Measurements from ENCODE around the gene APOOL.
A peak's percentile ranks its signal among the peaks of the same experiment; 100 is the strongest.
"Not testable (repeated sequence)": the region's sequence is repeated elsewhere in the genome, so short reads cannot be mapped to it uniquely, and the experiment has no call there.

APOOL gene

DNA sequence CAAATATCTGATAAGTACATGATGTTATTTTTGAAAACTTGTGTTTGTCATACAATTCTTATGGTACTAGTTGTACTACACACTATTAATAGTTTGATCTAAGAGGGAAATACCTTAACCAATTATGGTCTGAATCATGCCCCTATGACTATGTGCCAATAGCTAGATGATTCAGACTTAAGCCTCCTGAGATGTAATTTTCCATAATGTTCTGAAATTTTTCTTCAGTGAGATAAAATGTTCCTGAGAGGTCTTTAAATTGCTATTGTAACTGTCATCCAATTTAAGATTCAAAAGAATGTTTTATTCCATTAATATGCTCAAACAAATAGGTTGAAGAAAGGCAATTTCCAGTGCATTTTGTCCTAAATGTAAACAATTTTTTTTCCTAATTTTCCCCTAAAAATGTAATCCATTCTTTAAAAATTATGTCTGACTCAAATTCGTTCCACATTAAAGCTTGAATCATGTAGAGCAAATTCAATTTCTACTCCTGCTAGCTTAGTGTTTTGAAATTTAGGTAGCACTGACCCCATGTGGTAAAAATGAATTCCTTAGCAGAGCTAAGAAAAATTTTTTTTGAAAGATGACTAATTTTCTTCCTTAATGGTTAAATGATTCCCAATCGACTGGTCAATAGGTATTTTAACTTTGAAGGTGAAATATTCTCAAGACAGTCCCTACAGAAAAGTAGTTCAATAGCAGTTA, 49.1 kb downstream of the APOOL start:
- TF ChIP-seq POU2F2 (IDR thresholded peaks at IDR 0.05; ENCODE audit: low read depth, low read length) (no peak), SPI1 (IDR thresholded peaks at IDR 0.05; ENCODE audit: low read depth, low read length) (no peak), TAF1 (IDR thresholded peaks at IDR 0.05; ENCODE audit: low read depth, low read length) (no peak), POLR2AphosphoS5 (IDR thresholded peaks at IDR 0.05; ENCODE audit: low read depth, low read length) (no peak), POLR2A (IDR thresholded peaks at IDR 0.05; ENCODE audit: low read depth, low read length) (no peak), PAX5 (IDR thresholded peaks at IDR 0.05; ENCODE audit: insufficient read depth, low read length, severe bottlenecking) (no peak)
- no peak for FAIRE-seq
- DNase-seq (ENCODE audit: insufficient read length, low spot score) = no peak

DNA sequence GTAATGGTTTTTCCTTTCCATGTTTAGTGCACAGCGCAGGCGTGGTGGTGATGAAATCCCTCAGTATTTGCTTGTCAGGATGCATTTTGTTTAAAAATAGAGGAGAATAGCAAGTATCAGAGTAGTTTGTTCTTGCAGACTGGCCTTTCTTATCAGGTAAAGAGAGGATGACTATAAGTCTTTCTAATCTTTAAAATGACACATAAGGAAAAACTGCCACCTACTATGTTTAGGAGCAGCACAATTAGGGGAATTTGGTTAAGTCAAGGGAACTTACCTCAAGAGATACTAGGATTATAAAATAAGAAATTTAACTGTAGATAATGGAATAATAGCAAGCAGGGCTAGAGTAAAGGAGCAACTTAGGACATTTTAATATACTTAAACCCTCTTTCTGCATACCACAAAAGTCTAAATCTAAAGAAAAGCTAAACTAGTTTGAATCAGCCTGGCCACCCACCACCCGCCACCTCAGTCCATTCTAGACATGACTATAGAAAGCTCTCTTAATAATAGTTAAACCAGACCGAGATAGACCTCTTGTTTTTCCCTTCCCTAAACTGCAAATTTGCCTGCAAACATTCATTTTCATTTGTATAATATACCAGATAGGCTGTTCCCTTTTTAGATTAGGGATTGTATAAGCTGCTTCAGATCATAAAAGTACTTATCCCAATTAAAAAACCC, 62.0 kb downstream of the APOOL start:
- no peak for DNase-seq (ENCODE audit: insufficient read length, low spot score)
- no peak for FAIRE-seq
- TF ChIP-seq SPI1 (IDR thresholded peaks at IDR 0.05; ENCODE audit: low read depth, low read length) (no peak), PAX5 (IDR thresholded peaks at IDR 0.05; ENCODE audit: insufficient read depth, low read length, severe bottlenecking) (no peak), POLR2A (IDR thresholded peaks at IDR 0.05; ENCODE audit: low read depth, low read length) (no peak), TAF1 (IDR thresholded peaks at IDR 0.05; ENCODE audit: low read depth, low read length) (no peak), POU2F2 (IDR thresholded peaks at IDR 0.05; ENCODE audit: low read depth, low read length) (no peak), POLR2AphosphoS5 (IDR thresholded peaks at IDR 0.05; ENCODE audit: low read depth, low read length) (no peak)

DNA sequence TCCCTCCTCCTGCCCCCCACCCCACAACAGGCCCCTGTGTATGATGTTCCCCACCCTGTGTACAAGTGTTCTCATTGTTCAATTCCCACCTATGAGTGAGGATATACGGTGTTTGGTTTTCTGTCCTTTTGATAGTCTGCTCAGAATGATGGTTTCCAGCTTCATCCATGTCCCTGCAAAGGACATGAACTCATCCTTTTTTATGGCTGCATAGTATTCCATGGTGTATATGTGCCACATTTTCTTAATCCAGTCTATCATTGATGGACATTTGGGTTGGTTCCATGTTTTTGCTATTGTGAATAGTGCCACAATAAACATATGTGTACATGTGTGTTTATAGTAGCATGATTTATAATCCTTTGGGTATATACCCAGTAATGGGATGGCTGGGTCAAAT, 73.6 kb downstream of the APOOL start:
- DNase-seq (ENCODE audit: insufficient read length, low spot score); FAIRE-seq: not testable (repeated sequence)

DNA sequence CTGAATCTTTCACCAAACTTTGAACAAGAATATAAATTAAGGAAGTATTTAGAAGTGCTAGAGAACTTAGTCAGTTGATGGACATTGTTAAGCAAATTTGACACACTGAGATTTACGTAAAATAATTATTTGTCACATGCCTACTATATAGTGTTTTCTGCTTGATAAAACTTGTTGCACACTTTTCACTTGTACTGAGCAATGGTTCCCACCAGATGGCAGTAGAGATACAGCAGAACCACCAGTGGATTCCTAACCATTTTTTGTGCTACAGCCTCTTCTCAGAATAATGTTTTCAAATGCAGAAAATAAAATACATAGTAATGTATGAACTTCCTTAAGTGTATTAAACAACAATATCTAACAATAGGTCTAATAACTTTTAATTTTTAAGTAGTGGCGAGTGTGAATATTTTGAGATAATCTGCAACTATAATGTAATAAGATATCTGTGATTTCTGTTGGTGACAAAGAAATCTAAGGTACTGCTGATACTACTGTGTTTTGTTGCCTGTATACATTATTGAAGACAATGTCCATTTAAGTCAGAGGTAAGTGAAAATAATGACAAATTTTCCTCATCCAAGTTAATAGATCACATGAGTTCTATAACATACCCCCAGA, 81.2 kb downstream of the APOOL start:
- DNase-seq (ENCODE audit: insufficient read length, low spot score) = peak; percentile 7
- TF ChIP-seq POLR2A (IDR thresholded peaks at IDR 0.05; ENCODE audit: low read depth, low read length) (no peak), POLR2AphosphoS5 (IDR thresholded peaks at IDR 0.05; ENCODE audit: low read depth, low read length) (no peak), PAX5 (IDR thresholded peaks at IDR 0.05; ENCODE audit: insufficient read depth, low read length, severe bottlenecking) (no peak), SPI1 (IDR thresholded peaks at IDR 0.05; ENCODE audit: low read depth, low read length) (no peak), TAF1 (IDR thresholded peaks at IDR 0.05; ENCODE audit: low read depth, low read length) (no peak), POU2F2 (IDR thresholded peaks at IDR 0.05; ENCODE audit: low read depth, low read length) (no peak)
- FAIRE-seq = peak; percentile 86

DNA sequence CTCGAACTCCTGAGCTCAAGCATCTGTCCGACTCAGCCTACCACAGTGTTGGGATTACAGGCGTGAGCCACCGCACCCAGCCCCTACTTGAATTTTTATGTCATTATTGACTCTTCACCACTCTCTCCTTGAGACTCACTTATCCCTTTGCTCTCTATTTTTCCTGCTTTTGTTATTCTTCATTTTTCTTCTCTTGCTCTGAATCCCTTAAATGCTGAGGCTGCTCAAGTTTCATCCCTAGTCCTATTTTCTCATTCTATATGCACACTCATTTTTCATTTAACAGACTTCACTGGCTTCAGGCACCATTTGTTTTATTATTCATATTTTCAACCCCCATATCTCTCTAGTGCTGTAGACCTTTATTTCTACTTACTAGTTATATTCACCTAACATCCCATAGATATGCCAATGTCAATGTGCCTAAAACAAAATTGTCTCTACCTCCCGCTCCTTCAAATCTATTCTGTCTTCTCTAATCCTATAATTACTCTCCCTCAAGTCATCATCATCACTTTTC, 85.7 kb downstream of the APOOL start:
- FAIRE-seq (no peak), DNase-seq (ENCODE audit: insufficient read length, low spot score) (no peak)
- TF ChIP-seq POLR2AphosphoS5 (IDR thresholded peaks at IDR 0.05; ENCODE audit: low read depth, low read length) (no peak), SPI1 (IDR thresholded peaks at IDR 0.05; ENCODE audit: low read depth, low read length) (no peak), POU2F2 (IDR thresholded peaks at IDR 0.05; ENCODE audit: low read depth, low read length) (no peak), TAF1 (IDR thresholded peaks at IDR 0.05; ENCODE audit: low read depth, low read length) (no peak)

DNA sequence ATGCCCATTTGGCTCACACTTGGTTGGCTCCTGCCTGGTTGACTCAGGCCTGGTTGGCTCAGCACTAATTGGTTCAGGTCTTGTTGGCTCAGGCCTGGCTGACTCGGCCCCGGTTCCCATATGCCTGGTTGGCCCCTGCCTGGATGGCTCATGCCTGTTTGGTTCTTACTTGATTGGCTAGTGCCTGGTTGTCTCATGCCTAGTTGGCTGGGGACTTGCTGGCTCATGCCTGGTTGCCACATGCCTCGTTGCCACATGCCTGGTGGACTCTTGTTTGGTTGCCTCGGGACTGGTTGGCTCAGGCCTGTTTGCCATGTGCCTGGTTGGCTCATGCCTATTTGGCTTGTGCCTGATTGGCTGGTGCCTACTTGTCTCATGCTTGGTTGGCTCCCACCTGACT, 103.7 kb downstream of the APOOL start:
- no peak for DNase-seq (ENCODE audit: insufficient read length, low spot score)
- no peak for FAIRE-seq

DNA sequence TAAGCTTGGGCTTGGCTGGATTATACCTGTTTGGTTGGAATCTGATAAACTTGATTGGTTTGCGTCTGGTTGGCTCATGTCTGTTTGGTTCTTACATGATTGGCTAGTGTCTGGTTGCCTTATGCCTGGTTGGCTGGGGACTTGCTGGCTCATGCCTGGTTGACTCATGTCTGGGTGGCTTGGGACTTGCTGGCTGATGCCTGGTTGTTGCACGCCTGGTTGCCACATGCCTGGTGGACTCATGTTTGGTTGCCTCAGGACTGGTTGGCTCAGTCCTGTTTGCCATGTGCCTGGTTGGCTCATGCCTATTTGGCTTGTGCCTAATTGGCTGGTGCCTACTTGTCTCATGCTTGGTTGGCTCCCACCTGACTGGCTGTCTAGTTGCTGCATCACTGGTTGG, 104.5 kb downstream of the APOOL start:
- no peak for DNase-seq (ENCODE audit: insufficient read length, low spot score)
- TF ChIP-seq SPI1 (IDR thresholded peaks at IDR 0.05; ENCODE audit: low read depth, low read length) (no peak), PAX5 (IDR thresholded peaks at IDR 0.05; ENCODE audit: insufficient read depth, low read length, severe bottlenecking) (no peak), POU2F2 (IDR thresholded peaks at IDR 0.05; ENCODE audit: low read depth, low read length) (no peak), TAF1 (IDR thresholded peaks at IDR 0.05; ENCODE audit: low read depth, low read length) (no peak), POLR2AphosphoS5 (IDR thresholded peaks at IDR 0.05; ENCODE audit: low read depth, low read length) (no peak), POLR2A (IDR thresholded peaks at IDR 0.05; ENCODE audit: low read depth, low read length) (no peak)
- no peak for FAIRE-seq

More for the DNA sequence above, 103.7 kb downstream of the APOOL start:
- TF ChIP-seq POLR2AphosphoS5 (IDR thresholded peaks at IDR 0.05; ENCODE audit: low read depth, low read length) = no peak
- TF ChIP-seq PAX5 (IDR thresholded peaks at IDR 0.05; ENCODE audit: insufficient read depth, low read length, severe bottlenecking) = no peak
- TF ChIP-seq TAF1 (IDR thresholded peaks at IDR 0.05; ENCODE audit: low read depth, low read length) = no peak
- no peak for TF ChIP-seq POU2F2 (IDR thresholded peaks at IDR 0.05; ENCODE audit: low read depth, low read length)
- no peak for TF ChIP-seq POLR2A (IDR thresholded peaks at IDR 0.05; ENCODE audit: low read depth, low read length)
- TF ChIP-seq SPI1 (IDR thresholded peaks at IDR 0.05; ENCODE audit: low read depth, low read length) = no peak

DNA sequence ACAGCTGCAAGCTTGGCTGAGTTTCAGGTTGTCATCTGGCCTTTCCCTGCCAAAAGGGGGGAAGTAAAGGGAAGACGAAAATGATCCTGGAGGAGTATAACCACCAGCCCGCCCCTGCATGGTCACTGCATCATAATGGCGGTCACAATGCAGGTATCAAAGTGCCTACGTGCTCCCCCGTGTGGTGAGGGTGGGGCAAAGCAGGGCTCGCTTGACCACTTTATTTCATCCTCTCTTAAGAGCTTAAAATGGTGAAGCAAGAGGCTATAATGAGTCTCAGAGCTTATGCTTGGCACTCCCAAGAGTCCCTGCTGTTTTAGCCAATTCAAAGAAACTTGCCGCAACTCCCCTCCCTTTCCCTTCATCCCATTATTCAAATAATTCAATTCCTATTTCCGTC, 105.6 kb downstream of the APOOL start:
- DNase-seq (ENCODE audit: insufficient read length, low spot score) (peak; percentile 2), FAIRE-seq (peak; percentile 73)
- TF ChIP-seq POU2F2 (IDR thresholded peaks at IDR 0.05; ENCODE audit: low read depth, low read length) (no peak), SPI1 (IDR thresholded peaks at IDR 0.05; ENCODE audit: low read depth, low read length) (no peak)

DNA sequence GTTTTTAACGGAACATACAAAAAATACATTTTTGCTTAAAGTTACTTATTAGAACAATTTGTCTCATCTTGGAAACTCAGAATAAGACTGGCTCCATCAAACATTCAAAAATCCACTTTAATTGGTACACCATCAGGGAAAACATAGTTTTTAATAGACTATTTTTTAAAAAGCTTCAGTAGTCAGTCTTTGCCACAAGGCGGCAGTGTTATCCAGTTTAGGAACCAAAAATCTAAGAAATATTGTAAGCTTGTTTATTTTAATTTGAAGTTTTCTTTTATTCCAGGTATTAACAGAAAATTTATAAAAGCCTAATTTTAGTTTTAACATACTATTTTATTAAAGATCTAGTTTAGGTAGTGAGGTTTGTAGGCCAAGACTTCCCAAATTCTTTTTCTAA, 107.7 kb downstream of the APOOL start:
- no peak for DNase-seq (ENCODE audit: insufficient read length, low spot score)
- FAIRE-seq = no peak
- no peak for TF ChIP-seq POU2F2 (IDR thresholded peaks at IDR 0.05; ENCODE audit: low read depth, low read length)
- TF ChIP-seq SPI1 (IDR thresholded peaks at IDR 0.05; ENCODE audit: low read depth, low read length) = no peak
- TF ChIP-seq POLR2A (IDR thresholded peaks at IDR 0.05; ENCODE audit: low read depth, low read length) = no peak
- TF ChIP-seq POLR2AphosphoS5 (IDR thresholded peaks at IDR 0.05; ENCODE audit: low read depth, low read length) = no peak
- no peak for TF ChIP-seq TAF1 (IDR thresholded peaks at IDR 0.05; ENCODE audit: low read depth, low read length)
- no peak for TF ChIP-seq PAX5 (IDR thresholded peaks at IDR 0.05; ENCODE audit: insufficient read depth, low read length, severe bottlenecking)
